Measurements from ENCODE around the gene TDRD10. TPM values are rescaled to one million over a fixed set of nuclear protein-coding genes. Genes with fewer than 3 reads are reported as not detected.

The TDRD10 gene
- total RNA-seq, 2 donors from 2014 or later: 0.52 to 2.6 TPM

DNA sequence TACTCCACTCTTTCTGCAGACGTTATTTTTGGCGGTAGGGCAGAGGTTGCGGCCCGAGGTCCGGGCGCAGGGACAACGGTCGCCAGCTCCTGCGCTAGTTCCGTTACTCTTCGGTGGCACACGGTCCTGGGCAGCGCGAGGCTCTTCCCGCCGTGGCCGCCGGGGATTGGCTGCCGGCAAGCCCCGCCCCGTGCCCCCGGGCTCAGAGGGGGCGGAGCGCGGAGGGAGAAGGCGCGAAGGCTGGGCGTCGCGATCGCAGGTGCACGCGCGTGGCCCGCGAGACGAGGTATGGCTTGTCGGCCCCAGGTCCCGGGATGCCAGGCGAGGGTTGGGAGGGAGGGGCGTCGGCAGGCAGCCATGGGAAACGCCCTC is 711 bp downstream of the TDRD10 start:
- Histone ChIP-seq H3K27ac (no peak overlapping the region), H3K36me3 (replicated peaks in 1 of 2; ENCODE audit: insufficient read depth in 1 of 2, low read depth in 2 of 2) (no peaks in the 10 kb centered on the region), H3K27me3 (peaks cover 0 to 26% of the 10 kb centered on the region in 2 donors), H3K9me3 (no peaks in the 10 kb centered on the region), H3K4me3 (no peak overlapping the region), H3K4me1 (peaks cover 18% of the 10 kb centered on the region)
- no peak for ATAC-seq
- no peak for DNase-seq
- no peak for TF ChIP-seq POLR2A (IDR thresholded peaks at IDR 0.05)
- TF ChIP-seq, protein P1, sequence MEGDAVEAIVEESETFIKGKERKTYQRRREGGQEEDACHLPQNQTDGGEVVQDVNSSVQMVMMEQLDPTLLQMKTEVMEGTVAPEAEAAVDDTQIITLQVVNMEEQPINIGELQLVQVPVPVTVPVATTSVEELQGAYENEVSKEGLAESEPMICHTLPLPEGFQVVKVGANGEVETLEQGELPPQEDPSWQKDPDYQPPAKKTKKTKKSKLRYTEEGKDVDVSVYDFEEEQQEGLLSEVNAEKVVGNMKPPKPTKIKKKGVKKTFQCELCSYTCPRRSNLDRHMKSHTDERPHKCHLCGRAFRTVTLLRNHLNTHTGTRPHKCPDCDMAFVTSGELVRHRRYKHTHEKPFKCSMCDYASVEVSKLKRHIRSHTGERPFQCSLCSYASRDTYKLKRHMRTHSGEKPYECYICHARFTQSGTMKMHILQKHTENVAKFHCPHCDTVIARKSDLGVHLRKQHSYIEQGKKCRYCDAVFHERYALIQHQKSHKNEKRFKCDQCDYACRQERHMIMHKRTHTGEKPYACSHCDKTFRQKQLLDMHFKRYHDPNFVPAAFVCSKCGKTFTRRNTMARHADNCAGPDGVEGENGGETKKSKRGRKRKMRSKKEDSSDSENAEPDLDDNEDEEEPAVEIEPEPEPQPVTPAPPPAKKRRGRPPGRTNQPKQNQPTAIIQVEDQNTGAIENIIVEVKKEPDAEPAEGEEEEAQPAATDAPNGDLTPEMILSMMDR (IDR thresholded peaks at IDR 0.05): no peak
- 17 to 23% methylated on average over 8 to 43 of the region's 43 CpGs for WGBS, 2 donors
- intact Hi-C loops (cut with DNase I): no loop called here

DNA sequence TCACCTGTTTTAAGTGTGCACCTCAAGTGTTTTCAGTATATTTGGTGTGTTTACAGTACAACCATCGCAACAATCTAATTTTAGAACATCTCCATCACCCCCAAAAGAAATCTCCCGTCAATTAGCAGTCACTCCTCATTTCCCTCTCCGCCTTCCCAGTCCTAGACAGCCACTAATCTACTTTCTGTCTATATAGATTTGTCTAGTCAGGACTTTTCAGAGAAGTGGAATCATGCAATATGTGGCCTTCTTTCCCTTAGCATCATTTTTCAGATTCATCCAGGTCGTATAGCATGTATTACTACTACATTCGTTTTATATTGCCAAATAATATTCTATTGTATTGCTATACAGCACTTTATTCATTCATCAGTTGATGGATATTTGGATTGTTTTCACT is 1.9 kb downstream of the TDRD10 start:
- H3K4me3 ChIP-seq: no peak overlapping the region
- H3K36me3 ChIP-seq (replicated peaks in 1 of 2; ENCODE audit: insufficient read depth in 1 of 2, low read depth in 2 of 2): no peaks in the 10 kb centered on the region
- TF ChIP-seq, protein P1 (IDR thresholded peaks at IDR 0.05): no peak
- TF ChIP-seq POLR2A (IDR thresholded peaks at IDR 0.05): no peak
- H3K27me3 ChIP-seq: peaks cover 0 to 26% of the 10 kb centered on the region in 2 donors
- no peak for ATAC-seq
- H3K9me3 ChIP-seq: no peaks in the 10 kb centered on the region
- no peak for DNase-seq
- intact Hi-C loops (cut with DNase I): no loop called here
- H3K4me1 ChIP-seq: peaks cover 18% of the 10 kb centered on the region
- 68 to 76% methylated on average over 5 of the region's 5 CpGs for WGBS, 2 donors
- no peak overlapping the region for H3K27ac ChIP-seq

DNA sequence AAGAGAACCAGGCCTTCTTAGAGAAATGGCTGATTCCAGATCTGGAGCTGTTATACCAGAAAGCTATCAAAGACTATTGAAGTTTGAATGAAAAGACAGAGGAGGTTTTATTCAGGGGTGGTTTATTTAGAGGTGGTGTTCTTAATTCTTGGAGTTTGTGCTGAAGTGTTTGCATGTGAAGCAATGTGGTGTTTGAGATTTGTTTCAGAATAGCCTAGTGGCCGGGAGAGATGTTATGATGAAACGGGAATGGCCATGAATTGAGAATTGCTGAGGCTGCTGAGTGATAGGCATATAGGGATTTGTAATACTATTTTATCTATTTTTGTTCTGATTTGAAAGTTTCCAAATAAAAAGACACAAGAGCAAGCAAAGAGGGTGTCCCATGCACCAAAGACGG is 10.7 kb downstream of the TDRD10 start:
- WGBS, 2 donors: 76 to 82% methylated on average over 3 of the region's 3 CpGs
- DNase-seq: no peak
- Histone ChIP-seq H3K27ac (no peak overlapping the region), H3K4me1 (no peaks in the 10 kb centered on the region), H3K9me3 (no peaks in the 10 kb centered on the region), H3K27me3 (no peaks in the 10 kb centered on the region), H3K36me3 (replicated peaks in 1 of 2; ENCODE audit: insufficient read depth in 1 of 2, low read depth in 2 of 2) (no peaks in the 10 kb centered on the region), H3K4me3 (no peak overlapping the region)
- TF ChIP-seq, protein P1 (IDR thresholded peaks at IDR 0.05): no peak
- TF ChIP-seq POLR2A (IDR thresholded peaks at IDR 0.05): no peak
- intact Hi-C loops (cut with DNase I): no loop called here
- ATAC-seq: no peak

DNA sequence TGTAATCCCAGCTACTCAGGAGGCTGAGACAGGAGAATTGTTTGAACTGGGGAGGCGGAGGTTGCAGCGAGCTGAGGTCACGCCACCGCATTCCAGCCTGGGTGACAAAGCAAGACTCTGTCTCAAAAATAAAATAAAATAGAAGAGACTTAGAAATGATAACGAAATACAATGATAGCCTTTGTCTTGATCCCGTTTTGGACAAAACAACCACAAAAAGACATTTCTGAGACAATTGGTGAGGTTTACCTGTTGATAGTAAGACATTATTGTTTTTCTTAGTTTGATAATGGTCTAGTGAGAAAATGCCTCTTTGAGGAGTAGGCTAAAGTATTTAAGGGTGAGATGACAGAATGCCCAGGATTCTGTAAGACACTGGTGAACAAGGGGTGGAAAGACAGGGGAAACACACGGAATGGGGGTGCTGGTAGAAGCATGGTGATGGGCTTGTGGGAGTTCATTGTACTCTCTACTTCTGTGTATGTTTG is 12.1 kb downstream of the TDRD10 start:
- intact Hi-C loops (cut with DNase I): no loop called here
- no peak for DNase-seq

DNA sequence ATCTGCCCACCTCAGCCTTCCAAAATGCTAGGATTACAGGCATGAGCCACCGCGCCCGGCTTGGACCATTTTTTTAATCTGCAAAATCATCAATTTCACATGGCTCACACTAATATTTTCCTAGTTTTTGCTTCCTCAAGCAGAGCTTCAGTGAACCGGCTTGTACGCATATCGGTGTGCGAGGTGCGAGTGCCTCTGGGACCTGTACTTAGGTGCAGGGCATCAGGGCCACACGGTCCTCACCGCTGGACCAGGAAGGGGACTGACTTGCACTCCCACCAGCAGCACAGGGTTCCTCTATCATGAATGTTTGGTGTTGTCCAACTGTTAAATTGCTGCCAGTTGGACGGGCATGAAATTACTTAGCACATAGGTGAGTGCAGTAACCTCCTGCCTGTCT is 15.6 kb downstream of the TDRD10 start:
- WGBS, 2 donors: 85 to 89% methylated on average over 11 of the region's 11 CpGs
- DNase-seq (no peak), ATAC-seq (no peak)
- TF ChIP-seq, protein P1 (IDR thresholded peaks at IDR 0.05): no peak
- no peak for TF ChIP-seq POLR2A (IDR thresholded peaks at IDR 0.05)
- H3K4me1 ChIP-seq: no peaks in the 10 kb centered on the region
- H3K27me3 ChIP-seq: no peaks in the 10 kb centered on the region
- H3K9me3 ChIP-seq: no peaks in the 10 kb centered on the region
- H3K36me3 ChIP-seq (replicated peaks in 1 of 2; ENCODE audit: insufficient read depth in 1 of 2, low read depth in 2 of 2): no peaks in the 10 kb centered on the region
- no peak overlapping the region for H3K4me3 ChIP-seq
- H3K27ac ChIP-seq: no peak overlapping the region
- intact Hi-C loops (cut with DNase I): no loop called here

More for the DNA sequence above, 12.1 kb downstream of the TDRD10 start:
- TF ChIP-seq POLR2A (IDR thresholded peaks at IDR 0.05): no peak
- TF ChIP-seq, protein P1 (IDR thresholded peaks at IDR 0.05): no peak
- H3K4me3 ChIP-seq: no peak overlapping the region
- H3K9me3 ChIP-seq: no peaks in the 10 kb centered on the region
- no peaks in the 10 kb centered on the region for H3K4me1 ChIP-seq
- ATAC-seq: no peak
- H3K27me3 ChIP-seq: no peaks in the 10 kb centered on the region
- WGBS, 2 donors: 68 to 78% methylated on average over 7 of the region's 7 CpGs
- no peak overlapping the region for H3K27ac ChIP-seq
- H3K36me3 ChIP-seq (replicated peaks in 1 of 2; ENCODE audit: insufficient read depth in 1 of 2, low read depth in 2 of 2): no peaks in the 10 kb centered on the region

Measured in body of pancreas (tissue), 4 donors.